ENCODE results near the gene TNIK. TPM values are rescaled to one million over a fixed set of nuclear protein-coding genes. Genes with fewer than 3 reads are reported as not detected.

The TNIK gene
- total and polyA plus RNA-seq, 12 donors, result 9.3 to 51.9 (median 35.1) TPM

DNA sequence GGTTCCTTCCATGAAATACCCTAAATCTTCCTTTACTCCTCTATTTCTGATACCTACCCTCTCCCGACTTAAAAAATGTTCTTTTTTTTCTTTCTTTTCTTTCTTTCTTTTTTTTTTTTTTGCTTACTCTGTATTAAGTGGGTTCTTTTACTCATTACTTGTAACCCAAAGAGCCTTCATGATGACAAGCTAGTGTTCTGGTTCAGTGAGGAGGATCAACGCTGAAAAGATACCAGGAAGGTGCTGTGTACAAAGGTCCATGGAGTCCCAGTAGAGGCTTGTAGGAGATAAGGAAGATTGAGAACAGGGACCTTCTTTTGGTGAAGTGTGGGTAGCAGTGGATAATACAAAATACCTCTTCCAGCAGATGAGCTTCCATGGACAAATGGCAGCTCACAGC lies 369.9 kb downstream of the TNIK start:
- no peak for TF ChIP-seq CTCF (IDR thresholded peaks at IDR 0.05)
- H3K9me3 ChIP-seq, result no peaks in the 10 kb centered on the region
- H3K27me3 ChIP-seq, result no peaks in the 10 kb centered on the region
- intact Hi-C loops (cut with DNase I), result no loop called here
- DNase-seq (no peak), ATAC-seq (no peak)
- no peak overlapping the region for H3K4me3 ChIP-seq
- peaks cover 0 to 22% (median 0%) of the 10 kb centered on the region in 9 donors for H3K36me3 ChIP-seq
- peaks cover 0 to 44% (median 22%) of the 10 kb centered on the region in 9 donors for H3K4me1 ChIP-seq
- peak overlapping the region in 6 of 10 donors; percentile 4 to 66 (median 38) for H3K27ac ChIP-seq
- 75 to 92% methylated on average over 2 of the region's 2 CpGs for WGBS, 2 donors

DNA sequence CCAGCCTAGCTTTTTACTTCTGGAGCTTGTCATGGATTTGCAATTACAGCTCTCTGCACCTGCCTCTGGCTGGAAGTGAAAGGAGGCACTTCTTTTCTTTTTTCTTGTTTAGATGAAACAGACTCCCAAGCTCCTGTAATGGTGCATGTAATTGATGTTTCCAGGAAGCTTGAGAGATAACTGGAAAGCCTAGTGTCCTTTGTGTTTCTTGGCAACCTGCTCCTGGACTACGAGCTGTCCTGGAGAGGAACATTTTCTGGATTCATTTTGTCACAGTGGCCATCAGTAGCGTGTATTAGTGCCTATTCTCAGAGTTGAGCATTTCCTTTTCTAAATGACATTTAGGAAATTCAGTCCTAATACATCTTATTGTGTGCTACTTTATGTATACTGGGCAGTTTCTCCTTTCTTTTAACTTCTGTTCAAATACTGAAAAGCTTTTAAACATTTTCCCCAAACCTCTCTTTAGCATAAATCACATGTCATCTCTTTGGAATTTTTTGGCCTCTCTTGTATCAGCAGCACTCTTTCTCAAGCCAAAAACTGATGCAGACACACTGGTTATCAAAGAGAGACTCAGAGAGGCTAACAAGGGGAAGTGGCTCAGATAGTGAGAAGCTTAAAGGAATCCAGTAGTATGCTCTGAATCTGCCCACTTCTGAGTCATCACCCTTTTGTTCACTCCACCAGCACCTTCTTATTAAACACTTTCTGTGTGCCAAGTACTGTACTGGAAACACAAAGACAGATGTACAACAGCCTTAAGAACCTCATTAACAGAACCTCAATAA lies 371.0 kb downstream of the TNIK start:
- Histone ChIP-seq H3K36me3 (peaks cover 0 to 33% (median under 1%) of the 10 kb centered on the region in 9 donors), H3K9me3 (no peaks in the 10 kb centered on the region), H3K27me3 (no peaks in the 10 kb centered on the region), H3K4me1 (peaks cover 0 to 38% (median 22%) of the 10 kb centered on the region in 9 donors), H3K4me3 (no peak overlapping the region), H3K27ac (peak overlapping the region in 8 of 10 donors; percentile 4 to 66 (median 30))
- WGBS, 2 donors, result 9% methylated on average over 2 of the region's 2 CpGs
- TF ChIP-seq CTCF (IDR thresholded peaks at IDR 0.05), result no peak
- intact Hi-C loops (cut with DNase I), result no loop called here
- ATAC-seq (peak in 7 of 8 donors; percentile 56 to 80 (median 67)), DNase-seq (no peak)

- no peaks in the 10 kb centered on the region for H3K9me3 ChIP-seq
Observed at GRCh38 chr3:171088496-171088895, 371.7 kb downstream of the TNIK start.

GRCh38 chr3:171086914-171087313 lies 373.3 kb downstream of the TNIK start:
- H3K4me1 ChIP-seq, result peaks cover 0 to 28% (median 17%) of the 10 kb centered on the region in 9 donors
- no peaks in the 10 kb centered on the region for H3K9me3 ChIP-seq
- H3K4me3 ChIP-seq, result no peak overlapping the region
- TF ChIP-seq CTCF (IDR thresholded peaks at IDR 0.05), result no peak
- H3K27ac ChIP-seq, result no peak overlapping the region
- 91 to 97% methylated on average over 1 of the region's 1 CpG for WGBS, 2 donors
- DNase-seq (no peak), ATAC-seq (no peak)
- H3K27me3 ChIP-seq, result no peaks in the 10 kb centered on the region
- intact Hi-C loops (cut with DNase I), result no loop called here
- peaks cover 0 to 55% (median 11%) of the 10 kb centered on the region in 9 donors for H3K36me3 ChIP-seq

More at GRCh38 chr3:171088496-171088895, 371.7 kb downstream of the TNIK start:
- Histone ChIP-seq H3K4me3 (no peak overlapping the region), H3K27me3 (no peaks in the 10 kb centered on the region), H3K36me3 (peaks cover 0 to 40% (median 7%) of the 10 kb centered on the region in 9 donors), H3K4me1 (peaks cover 0 to 38% (median 22%) of the 10 kb centered on the region in 9 donors), H3K27ac (peak overlapping the region in 5 of 10 donors; percentile 5 to 54 (median 22))
- 50 to 62% methylated on average over 4 of the region's 4 CpGs for WGBS, 2 donors
- DNase-seq, result no peak
- TF ChIP-seq CTCF (IDR thresholded peaks at IDR 0.05), result no peak
- intact Hi-C loops (cut with DNase I), result no loop called here
- ATAC-seq, result peak in 7 of 8 donors; percentile 31 to 48 (median 39)
